LoVo (cell line): Measurements from ENCODE around the gene ZCCHC8.
"Not testable (repeated sequence)": the region's sequence is repeated elsewhere in the genome, so short reads cannot be mapped to it uniquely, and the experiment has no call there.

Experiments
- DNase-seq: peaks from one replicate; pipeline ENCODE4 v3.0.0-alpha.2; 2016; ENCODE audit warnings: low spot score

The ZCCHC8 gene

GRCh38 chr12:122500685-122501488, at the start of gene ZCCHC8:
Gene ZCCHC8, minus strand, starts transcription at chr12:122500932. Its CDS starts 92 bp downstream, at chr12:122500840.
- DNase-seq = peak; percentile 100

DNA sequence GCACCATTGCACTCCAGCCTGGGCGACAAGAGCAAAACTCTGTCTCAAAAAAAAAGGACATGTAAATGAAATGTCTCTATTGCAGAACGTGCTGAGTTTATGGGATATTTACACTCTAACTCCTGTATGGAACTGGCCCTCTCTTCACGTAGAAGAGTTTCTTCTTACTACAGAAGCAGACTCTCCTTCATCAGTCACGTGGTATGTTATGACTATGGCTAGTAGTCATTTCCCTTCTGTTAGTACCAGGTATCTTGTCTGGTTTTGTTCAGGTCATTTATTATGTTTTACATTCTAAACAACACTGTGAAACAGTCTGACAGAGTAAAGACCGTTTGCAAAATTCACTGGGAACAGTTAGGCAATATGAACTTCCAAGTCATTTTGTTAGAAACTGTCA, 46.6 kb upstream of the ZCCHC8 start:
- DNase-seq = no peak

DNA sequence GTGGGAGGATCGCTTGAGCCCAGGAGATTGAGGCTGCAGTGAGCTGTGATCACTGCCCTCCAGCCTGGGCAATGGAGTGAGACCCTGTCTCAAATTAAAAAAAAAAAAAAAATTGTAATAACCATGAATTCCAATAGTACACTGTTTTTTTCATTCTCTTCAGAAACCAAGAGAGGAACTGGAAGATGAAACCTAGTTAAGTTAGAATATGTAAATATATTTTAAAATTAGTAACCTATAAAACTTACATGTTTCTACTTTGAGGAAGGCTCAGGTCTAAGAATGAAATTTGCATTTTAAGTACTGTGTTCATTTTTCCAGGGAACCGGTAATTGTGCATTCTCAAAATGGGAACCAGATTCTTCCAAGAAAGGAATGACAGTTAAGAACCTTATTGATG, 45.1 kb upstream of the ZCCHC8 start:
- no peak for DNase-seq

DNA sequence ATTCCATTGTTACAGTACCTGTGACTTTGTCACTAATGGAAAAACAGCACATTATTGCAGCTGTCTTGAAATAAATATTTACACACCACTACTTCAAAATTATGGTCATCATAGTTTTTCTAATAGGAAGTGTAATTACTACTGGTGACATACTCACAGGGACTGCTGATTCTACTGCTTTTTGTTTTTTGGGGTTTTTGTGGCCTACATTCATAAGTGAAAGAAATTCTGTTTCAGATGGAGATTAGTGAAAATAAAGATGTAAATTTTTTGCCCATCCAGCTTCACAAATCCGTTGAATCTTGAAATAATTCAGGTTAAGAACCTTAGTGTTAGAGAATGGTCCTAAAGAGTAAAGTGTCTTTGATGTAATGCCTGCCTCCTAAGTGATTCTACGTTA, 43.8 kb upstream of the ZCCHC8 start:
- no peak for DNase-seq

DNA sequence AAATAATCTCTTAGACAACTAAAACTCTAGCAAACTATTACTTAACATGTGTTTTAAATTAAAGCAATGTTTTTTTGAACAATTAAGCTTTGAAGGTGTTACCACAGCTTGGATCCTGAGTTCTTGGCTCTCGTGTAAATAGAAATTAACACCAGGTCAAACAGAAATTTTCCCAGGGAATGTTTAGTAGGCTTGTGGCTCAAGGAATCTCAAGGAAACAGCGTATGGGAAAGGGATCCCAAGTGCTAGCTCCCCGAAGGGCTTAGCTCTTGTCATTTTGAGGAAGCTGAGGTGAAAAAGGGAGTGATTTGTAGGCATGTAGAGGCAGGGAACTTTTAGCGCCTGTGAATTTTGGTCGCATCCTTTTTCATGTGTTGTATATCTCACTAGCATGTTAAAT, 37.8 kb upstream of the ZCCHC8 start:
- DNase-seq = no peak

DNA sequence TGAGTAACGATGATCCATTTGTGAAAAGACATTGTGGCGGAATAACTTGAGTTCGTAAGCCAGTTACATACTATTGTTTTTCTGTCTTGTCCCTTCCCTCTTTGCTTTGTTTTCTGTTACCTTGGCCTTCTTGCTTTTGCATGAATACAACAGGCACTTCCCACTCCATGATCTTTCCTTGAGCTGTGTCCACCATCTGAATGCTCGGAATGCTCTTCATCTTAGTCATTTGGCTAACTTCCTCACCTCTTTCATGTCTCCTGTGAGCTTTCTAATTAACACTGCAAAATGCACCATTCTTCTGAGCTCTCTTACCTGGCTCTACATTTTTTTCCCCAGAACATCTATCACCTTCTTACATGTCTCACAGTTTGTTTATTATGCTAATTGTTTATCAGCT, 36.3 kb upstream of the ZCCHC8 start:
- DNase-seq = no peak

- DNase-seq = no peak
These were observed 33.1 kb upstream of the ZCCHC8 start for GRCh38 chr12:122533856-122534255.

DNA sequence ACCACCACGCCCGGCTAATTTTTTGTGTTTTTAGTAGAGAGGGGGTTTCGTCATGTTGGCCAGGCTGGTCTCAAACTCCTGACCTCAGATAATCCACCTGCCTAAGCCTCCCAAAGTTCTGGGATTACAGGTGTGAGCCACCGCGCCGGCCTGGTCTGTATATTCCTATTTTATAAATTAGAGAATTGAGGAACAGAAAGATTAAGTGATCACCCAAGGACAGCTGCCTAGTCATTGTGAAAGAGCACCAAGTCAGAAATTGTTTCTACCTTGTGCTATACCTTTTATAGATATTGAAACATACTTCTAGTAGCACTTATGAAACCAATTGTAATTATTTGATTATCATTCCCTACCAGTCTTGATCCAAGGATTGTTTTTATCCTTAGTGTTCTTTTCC, 28.3 kb upstream of the ZCCHC8 start:
- DNase-seq = no peak

DNA sequence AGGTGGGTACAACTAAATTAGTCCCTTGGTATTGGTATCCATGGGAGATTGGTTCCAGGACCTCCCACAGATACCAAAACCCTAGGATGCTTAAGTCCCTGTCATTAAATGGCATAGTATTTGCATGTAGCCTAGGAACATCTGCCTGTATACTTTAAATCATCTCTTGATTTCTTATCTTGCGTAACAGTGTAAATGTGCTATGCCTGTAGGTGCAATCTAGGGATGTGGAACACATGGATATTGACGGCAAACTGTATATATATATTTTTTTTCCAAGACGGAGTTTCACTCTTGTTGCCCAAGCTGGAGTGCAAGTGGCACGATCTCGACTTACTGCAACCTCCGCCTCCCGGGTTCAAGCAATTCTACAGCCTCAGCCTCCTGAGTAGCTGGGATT, 27.9 kb upstream of the ZCCHC8 start:
- no peak for DNase-seq

DNA sequence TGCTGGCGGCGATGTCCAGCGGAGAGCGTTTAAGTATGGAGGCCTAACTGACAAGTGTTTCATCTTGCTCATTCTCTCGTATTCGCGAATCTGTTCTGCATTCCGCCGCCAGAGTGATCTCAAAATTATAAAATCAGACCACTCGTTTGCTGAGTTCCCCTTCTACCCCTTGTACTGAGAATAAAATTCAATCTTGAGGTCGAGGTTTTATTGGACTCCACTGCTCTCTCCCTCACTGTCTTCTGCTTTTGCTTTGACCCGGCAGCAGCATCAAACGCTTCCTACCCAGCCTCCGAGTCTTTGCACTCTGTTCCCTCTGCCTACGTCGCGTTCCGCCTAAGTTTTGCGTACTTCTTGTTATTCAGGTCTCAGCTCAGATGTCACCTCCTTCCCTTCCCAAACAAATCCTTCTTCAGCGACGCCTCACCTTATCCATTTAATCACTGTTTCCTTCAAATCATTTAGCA, 26.8 kb upstream of the ZCCHC8 start:
- DNase-seq = no peak

DNA sequence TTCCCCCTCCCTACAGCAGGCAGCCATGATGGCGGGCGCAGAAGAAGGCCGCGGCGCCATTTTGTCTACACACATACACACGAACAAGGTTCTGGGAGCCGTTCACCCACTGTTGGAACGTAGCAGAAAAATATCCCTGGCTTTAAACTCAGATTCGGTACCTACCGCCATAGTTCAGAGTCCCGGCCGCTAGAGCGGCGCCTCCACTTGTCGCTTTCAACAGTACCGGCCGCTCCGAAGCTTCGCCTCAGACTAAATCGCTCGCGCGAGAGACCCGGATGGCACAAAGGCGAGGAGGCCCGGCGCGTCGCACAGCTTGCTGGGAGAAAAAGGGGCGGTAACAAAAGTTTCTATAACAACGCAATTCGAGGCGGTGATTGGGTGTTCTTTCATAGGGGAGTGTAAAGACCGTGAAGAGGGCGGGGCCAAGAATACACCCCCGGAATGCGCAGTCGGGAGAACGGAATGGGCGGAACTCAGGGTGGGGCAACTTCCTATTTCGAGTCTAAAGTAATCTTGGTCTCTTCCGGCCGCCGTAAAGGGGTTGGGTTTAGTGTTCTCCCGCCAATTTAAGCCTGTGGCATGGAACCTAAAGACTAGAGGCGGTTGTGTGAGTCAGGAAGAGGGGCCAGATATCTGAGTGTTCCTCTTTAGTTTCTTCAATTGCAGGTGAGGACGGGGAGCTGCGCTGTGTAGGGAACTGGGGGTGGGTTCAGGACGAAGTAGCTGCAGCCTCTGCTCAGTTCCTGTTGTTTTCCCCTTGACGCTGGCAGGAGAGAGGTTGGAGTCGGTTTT, 26.1 kb upstream of the ZCCHC8 start, which contains the start of the genes KNTC1 and RSRC2:
Gene KNTC1, plus strand, starts transcription at position 567 of the 795 bp plus-strand sequence. CDS start 2,815 bp downstream, outside the sequence.
Gene RSRC2, minus strand, starts transcription at position 254 of the 795 bp plus-strand sequence. Its CDS starts 83 bp downstream, at position 171.
- DNase-seq = peak; percentile 100

DNA sequence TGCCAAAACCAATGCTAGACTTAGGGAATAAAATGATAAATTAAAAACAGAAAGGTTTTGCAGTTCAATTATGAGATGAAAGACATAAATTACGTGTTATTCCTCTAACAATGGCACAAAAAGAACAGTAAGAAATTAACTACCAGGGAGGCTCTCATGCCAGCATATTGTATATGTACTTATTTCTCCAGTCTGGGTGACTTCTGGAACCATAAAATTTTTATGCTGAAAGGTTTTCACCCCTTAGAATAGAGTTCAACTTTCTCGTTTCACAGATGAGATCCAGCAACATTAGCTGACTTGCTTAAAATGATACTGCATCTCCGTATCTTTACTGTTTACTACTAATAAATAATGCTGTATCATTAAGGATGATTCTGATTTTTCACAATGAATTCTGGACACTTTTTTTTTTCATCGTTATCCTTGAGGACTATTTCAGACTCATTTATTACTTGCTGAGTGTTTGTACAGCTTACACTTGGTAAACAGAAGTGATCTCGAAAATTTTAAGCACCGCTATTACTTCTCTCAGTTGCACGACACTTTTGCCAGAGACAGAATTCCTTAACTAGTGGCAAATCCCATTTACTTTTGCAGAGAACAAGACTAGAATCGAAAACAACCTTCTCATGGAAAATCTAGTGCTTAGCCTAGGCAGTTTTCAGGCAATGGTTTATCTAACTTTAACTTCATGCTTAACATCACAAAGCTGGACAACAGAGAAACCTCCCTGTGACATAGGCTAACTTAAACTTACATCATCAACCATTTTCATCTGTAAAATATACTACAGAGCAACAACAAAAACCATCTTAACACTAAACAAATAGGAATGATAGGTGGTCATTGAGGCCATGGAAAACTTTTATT, 23.4 kb upstream of the ZCCHC8 start:
- no peak for DNase-seq

DNA sequence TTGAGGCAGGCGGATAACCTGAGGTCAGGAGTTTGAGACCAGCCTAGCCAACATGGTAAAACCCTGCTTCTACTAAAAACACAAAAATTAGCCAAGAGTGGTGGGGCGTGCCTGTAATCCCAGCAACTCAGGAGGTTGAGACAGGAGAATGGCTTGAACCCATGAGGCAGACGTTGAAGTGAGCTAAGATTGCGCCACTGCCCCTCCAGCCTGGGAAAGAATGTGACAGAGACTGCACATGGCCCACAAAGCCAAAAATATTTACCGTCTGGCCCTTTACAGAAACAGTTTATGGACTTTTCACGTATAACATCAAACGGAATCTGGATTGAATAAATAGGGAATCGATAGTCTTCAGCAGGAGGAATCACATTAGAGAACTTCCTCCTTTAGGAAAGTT, 22.5 kb upstream of the ZCCHC8 start:
- no peak for DNase-seq

DNA sequence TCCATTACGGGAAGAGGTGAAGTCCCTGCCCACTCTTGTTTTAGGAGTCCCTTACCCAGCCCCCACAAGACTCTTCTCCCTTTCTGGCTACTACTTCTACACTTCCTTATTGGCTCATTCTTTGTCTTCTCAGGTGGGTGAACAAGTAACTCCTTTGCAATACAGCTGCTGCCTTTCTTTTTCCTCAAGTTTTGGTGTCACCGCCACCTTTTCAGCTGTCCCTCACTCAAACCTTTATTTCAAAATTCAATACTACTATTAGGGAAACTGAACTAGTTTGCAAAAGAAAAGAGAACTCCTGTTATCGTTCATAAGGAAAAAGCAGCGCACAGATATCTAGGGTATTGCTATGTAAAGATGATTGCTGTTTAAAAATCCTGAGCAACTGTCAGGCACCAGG, 19.9 kb upstream of the ZCCHC8 start:
- DNase-seq = no peak

GRCh38 chr12:122519418-122519817, 18.7 kb upstream of the ZCCHC8 start:
- no peak for DNase-seq

GRCh38 chr12:122518908-122519307, 18.2 kb upstream of the ZCCHC8 start:
- no peak for DNase-seq

DNA sequence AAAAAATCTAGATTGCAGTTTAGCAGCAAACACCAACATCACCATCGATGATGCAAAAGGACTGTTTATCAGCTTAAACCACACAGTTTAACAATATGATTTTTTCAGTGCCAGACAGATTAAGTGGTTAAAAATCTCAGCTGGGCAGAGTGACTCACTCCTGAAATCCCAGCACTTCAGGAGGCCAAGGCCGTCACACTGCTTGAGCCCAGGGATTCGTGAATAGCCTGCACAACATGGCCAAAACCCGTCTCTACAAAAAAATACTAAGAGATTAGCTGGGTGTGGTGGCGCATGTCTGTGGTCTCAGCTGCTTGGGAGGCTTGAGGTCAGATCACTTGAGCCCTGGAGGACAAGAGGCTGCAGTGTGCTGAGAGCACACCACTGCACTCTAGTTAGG, 17.1 kb upstream of the ZCCHC8 start:
- DNase-seq = no peak

GRCh38 chr12:122516544-122517361, 16.0 kb upstream of the ZCCHC8 start:
- no peak for DNase-seq

DNA sequence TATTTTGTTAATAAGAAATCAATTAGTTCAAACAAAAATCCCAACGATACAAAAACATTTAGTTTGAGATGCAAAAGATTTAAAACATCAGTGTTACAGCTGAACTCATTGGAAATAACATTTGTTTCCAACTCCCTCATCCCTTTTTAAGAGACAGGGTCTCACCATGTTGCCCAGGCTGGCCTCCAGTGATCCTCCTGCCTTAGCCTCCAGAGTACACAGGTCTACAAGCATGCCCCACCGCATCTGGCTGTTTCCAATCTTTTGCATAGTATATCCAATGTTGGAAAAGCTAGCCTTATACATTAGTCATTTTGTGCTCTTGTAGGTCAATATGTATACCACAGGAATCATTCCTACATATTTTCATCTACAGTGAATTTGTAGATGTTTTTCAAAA, 14.5 kb upstream of the ZCCHC8 start:
- no peak for DNase-seq

GRCh38 chr12:122513660-122514059, 12.9 kb upstream of the ZCCHC8 start:
- DNase-seq = no peak

- not testable (repeated sequence) for DNase-seq
These were observed 12.3 kb upstream of the ZCCHC8 start for GRCh38 chr12:122513028-122513427.
